Natural killer cell (primary cell): ENCODE measurements around the gene KCNJ6. TPM values are rescaled to one million over a fixed set of nuclear protein-coding genes. Genes with fewer than 3 reads are reported as not detected.
"Not testable (repeated sequence)": the region's sequence is repeated elsewhere in the genome, so short reads cannot be mapped to it uniquely, and the experiment has no call there.

Experiments
- ATAC-seq, 3 donors: fragments of 150-1000 bp in 2 of 3; fragments of 200-7000 bp in 1 of 3; cut with Tn5 transposase; 1 replicate in 1 of 3; 2 replicates in 2 of 3; pipeline ENCODE4 v1.10.0; 2021; ENCODE audit warnings: mild to moderate bottlenecking in 2 of 3, moderate library complexity in 2 of 3
- DNase-seq, 2 donors: peaks; one replicate each; pipeline versions ENCODE4 v3.0.0 to v3.0.0-alpha.2; 2013 to 2021; ENCODE audit warnings: mixed read lengths in 1 of 2
- H3K27ac ChIP-seq: one replicate; pipeline ENCODE4 v1.5.1; 2013; ENCODE audit warnings: mild to moderate bottlenecking, low read length
- H3K27me3 ChIP-seq: one replicate; pipeline ENCODE4 v1.6.1; 2013; ENCODE audit warnings: low read length; ENCODE audit not compliant: control insufficient read depth, insufficient read depth
- H3K36me3 ChIP-seq: one replicate; pipeline ENCODE4 v1.6.1; 2013; ENCODE audit warnings: low read length; ENCODE audit not compliant: control insufficient read depth, insufficient read depth
- H3K4me1 ChIP-seq: one replicate; pipeline ENCODE4 v1.6.1; 2013; ENCODE audit warnings: low read length; ENCODE audit not compliant: control insufficient read depth, insufficient read depth
- H3K4me3 ChIP-seq: one replicate; pipeline ENCODE4 v1.5.1; 2013; ENCODE audit warnings: low read length
- H3K9me3 ChIP-seq: one replicate; pipeline ENCODE4 v1.6.1; 2013; ENCODE audit warnings: low read length; ENCODE audit not compliant: control insufficient read depth, insufficient read depth
- H3K27ac Mint-ChIP-seq, 2 donors: one replicate each; pipeline ENCODE4 v1.8.0; 2022; ENCODE audit warnings: mild to moderate bottlenecking in 2 of 2, mixed read lengths in 2 of 2, moderate library complexity in 1 of 2
- H3K27me3 Mint-ChIP-seq, 2 donors: one replicate each; pipeline ENCODE4 v1.8.0; 2022; ENCODE audit warnings: low read depth in 2 of 2, mixed read lengths in 2 of 2
- H3K36me3 Mint-ChIP-seq: one replicate; pipeline ENCODE4 v1.8.0; 2022; ENCODE audit warnings: mixed read lengths
- H3K4me1 Mint-ChIP-seq, 2 donors: one replicate each; pipeline ENCODE4 v1.8.0; 2022; ENCODE audit warnings: mixed read lengths in 2 of 2
- H3K4me3 Mint-ChIP-seq: one replicate; pipeline ENCODE4 v1.8.0; 2022; ENCODE audit warnings: mild to moderate bottlenecking, moderate library complexity, mixed read lengths
- H3K9me3 Mint-ChIP-seq, 2 donors: one replicate each; pipeline ENCODE4 v1.8.0; 2022; ENCODE audit warnings: mixed read lengths in 2 of 2
- CTCF ChIP-seq: fragments of 200-600 bp; IDR thresholded peaks from one replicate; pipeline ENCODE4 v1.8.0; 2022; ENCODE audit warnings: antibody characterized with exemption
- WGBS: methylation state at CpG from one replicate; pipeline ENCODE4 v1.1.7; 2013; ENCODE audit warnings: missing lambda C conversion rate; ENCODE audit not compliant: insufficient coverage; 5-methylcytosine and 5-hydroxymethylcytosine counted together
- intact Hi-C: fragments of 100-400 bp; cut with micrococcal nuclease; formaldehyde crosslinking; loops from one replicate; pipeline ENCODE4 v1.14.2; 2022
- total RNA-seq, 4 donors: library from RNA; stranded (reverse); fragments of 120-200 nt in 1 of 4; gene quantifications; one replicate each; pipeline versions ENCODE4 v1.2.3 to v1.2.4, GENCODE V29; 2013 to 2022

KCNJ6 gene
- total RNA-seq, 3 donors from 2014 or later (not counting 1 experiment from before 2014, with no cell fraction given) = not detected

GRCh38 chr21:37668462-37669239 is 247.6 kb downstream of the KCNJ6 start:
- Histone ChIP-seq H3K27me3 (no peaks in the 10 kb centered on the region), H3K36me3 (no peaks in the 10 kb centered on the region), H3K4me3 (no peak overlapping the region), H3K9me3 (no peaks in the 10 kb centered on the region), H3K27ac (no peak overlapping the region), H3K4me1 (peaks cover 2% of the 10 kb centered on the region)
- intact Hi-C loops = no loop called here
- no peaks in the 10 kb centered on the region for H3K9me3 Mint-ChIP-seq
- no peaks in the 10 kb centered on the region for H3K36me3 Mint-ChIP-seq
- no peaks in the 10 kb centered on the region for H3K4me1 Mint-ChIP-seq
- 86% methylated on average over 6 of the region's 7 CpGs for WGBS
- peaks cover 9 to 12% of the 10 kb centered on the region in 2 donors for H3K27me3 Mint-ChIP-seq
- H3K27ac Mint-ChIP-seq = no peak overlapping the region
- ATAC-seq (peak in 1 of 3 donors; percentile 21), DNase-seq (no peak)
- no peak overlapping the region for H3K4me3 Mint-ChIP-seq
- TF ChIP-seq CTCF = no peak

- 95% methylated on average over 19 of the region's 19 CpGs for WGBS
- peaks cover 9% of the 10 kb centered on the region in 2 donors for H3K27me3 Mint-ChIP-seq
- Histone ChIP-seq H3K9me3 (no peaks in the 10 kb centered on the region), H3K4me3 (no peak overlapping the region), H3K27me3 (no peaks in the 10 kb centered on the region), H3K36me3 (no peaks in the 10 kb centered on the region), H3K4me1 (peaks cover 2% of the 10 kb centered on the region), H3K27ac (no peak overlapping the region)
- DNase-seq (no peak), ATAC-seq (no peak)
- H3K4me1 Mint-ChIP-seq = no peaks in the 10 kb centered on the region
- no peak overlapping the region for H3K27ac Mint-ChIP-seq
- no peak for TF ChIP-seq CTCF
- H3K9me3 Mint-ChIP-seq = no peaks in the 10 kb centered on the region
- H3K4me3 Mint-ChIP-seq = no peak overlapping the region
- no peaks in the 10 kb centered on the region for H3K36me3 Mint-ChIP-seq
- intact Hi-C loops = no loop called here
Measured at GRCh38 chr21:37667380-37667779, 248.9 kb downstream of the KCNJ6 start.

GRCh38 chr21:37665230-37666024 is 250.8 kb downstream of the KCNJ6 start:
- intact Hi-C loops = no loop called here
- H3K27ac ChIP-seq = no peak overlapping the region
- peaks cover 2% of the 10 kb centered on the region for H3K4me1 ChIP-seq
- DNase-seq (no peak), ATAC-seq (no peak)
- no peak for TF ChIP-seq CTCF
- Mint-ChIP-seq H3K36me3 (no peaks in the 10 kb centered on the region), H3K4me1 (no peaks in the 10 kb centered on the region), H3K9me3 (no peaks in the 10 kb centered on the region), H3K4me3 (no peak overlapping the region), H3K27ac (no peak overlapping the region), H3K27me3 (no peaks in the 10 kb centered on the region)
- 76% methylated on average over 8 of the region's 10 CpGs for WGBS
- no peaks in the 10 kb centered on the region for H3K27me3 ChIP-seq
- H3K4me3 ChIP-seq = no peak overlapping the region
- H3K36me3 ChIP-seq = no peaks in the 10 kb centered on the region
- no peaks in the 10 kb centered on the region for H3K9me3 ChIP-seq

- H3K9me3 Mint-ChIP-seq, ATAC-seq, H3K27ac Mint-ChIP-seq, H3K27me3 ChIP-seq, H3K27ac ChIP-seq, H3K4me1 Mint-ChIP-seq, intact Hi-C loops, H3K27me3 Mint-ChIP-seq, DNase-seq, H3K36me3 ChIP-seq, H3K4me1 ChIP-seq, H3K4me3 ChIP-seq, H3K36me3 Mint-ChIP-seq, H3K4me3 Mint-ChIP-seq, H3K9me3 ChIP-seq: not testable (repeated sequence)
- WGBS = no CpG with 5 or more reads among the region's 1 CpG
Measured at GRCh38 chr21:37662227-37662626, 254.0 kb downstream of the KCNJ6 start.
